ENCODE measurements around the gene ATP9A. TPM values are rescaled to one million over a fixed set of nuclear protein-coding genes. Genes with fewer than 3 reads are reported as not detected.

The ATP9A gene
- total RNA-seq, 2 experiments from 2014 or later, result 0.58 to 0.65 TPM

- Mint-ChIP-seq H3K36me3 (ENCODE audit: low read depth) (no peaks in the 10 kb centered on the region), H3K27ac (no peak overlapping the region), H3K4me3 (no peak overlapping the region), H3K9me3 (no peaks in the 10 kb centered on the region), H3K27me3 (peaks cover 4% of the 10 kb centered on the region), H3K4me1 (ENCODE audit: low read depth) (no peaks in the 10 kb centered on the region)
- ChIA-PET POLR2A (no interaction called here), CTCF (no interaction called here)
- ATAC-seq (no peak), DNase-seq (no peak)
- intact Hi-C loops (cut with micrococcal nuclease), result no loop called here
- TF ChIP-seq CTCF (IDR thresholded peaks at IDR 0.05), result no peak
Measured at GRCh38 chr20:51811514-51812128, 43.4 kb upstream of the ATP9A start.

GRCh38 chr20:51811042-51811355 is 42.8 kb upstream of the ATP9A start:
- Mint-ChIP-seq H3K27ac (no peak overlapping the region), H3K36me3 (ENCODE audit: low read depth) (no peaks in the 10 kb centered on the region), H3K9me3 (no peaks in the 10 kb centered on the region), H3K4me1 (ENCODE audit: low read depth) (no peaks in the 10 kb centered on the region), H3K4me3 (no peak overlapping the region), H3K27me3 (peaks cover 9% of the 10 kb centered on the region)
- ChIA-PET POLR2A (no interaction called here), CTCF (no interaction called here)
- no peak for TF ChIP-seq CTCF (IDR thresholded peaks at IDR 0.05)
- DNase-seq, result no peak
- intact Hi-C loops (cut with micrococcal nuclease), result no loop called here
- ATAC-seq, result no peak

- CTCF ChIA-PET, result interaction anchor here (0.7 kb wide), 1 partner anchor 273 kb away, joined by 3 read pairs; no protein-coding TSS in a partner anchor
Measured at GRCh38 chr20:51810155-51811041, 42.2 kb upstream of the ATP9A start.

GRCh38 chr20:51807720-51808250 is 39.6 kb upstream of the ATP9A start:
- H3K27ac Mint-ChIP-seq, result no peak overlapping the region

More at GRCh38 chr20:51810155-51811041, 42.2 kb upstream of the ATP9A start:
- Mint-ChIP-seq H3K27me3 (peaks cover 12% of the 10 kb centered on the region), H3K9me3 (no peaks in the 10 kb centered on the region), H3K36me3 (ENCODE audit: low read depth) (no peaks in the 10 kb centered on the region), H3K4me3 (no peak overlapping the region), H3K27ac (no peak overlapping the region), H3K4me1 (ENCODE audit: low read depth) (no peaks in the 10 kb centered on the region)
- no peak for TF ChIP-seq CTCF (IDR thresholded peaks at IDR 0.05)
- DNase-seq (no peak), ATAC-seq (no peak)
- POLR2A ChIA-PET, result no interaction called here
- intact Hi-C loops (cut with micrococcal nuclease), result no loop called here

More at GRCh38 chr20:51807720-51808250, 39.6 kb upstream of the ATP9A start:
- no peak overlapping the region for H3K4me3 Mint-ChIP-seq
- CTCF ChIA-PET, result no interaction called here
- H3K36me3 Mint-ChIP-seq (ENCODE audit: low read depth), result no peaks in the 10 kb centered on the region
- H3K4me1 Mint-ChIP-seq (ENCODE audit: low read depth), result no peaks in the 10 kb centered on the region
- ATAC-seq (no peak), DNase-seq (no peak)
- H3K27me3 Mint-ChIP-seq, result peaks cover 27% of the 10 kb centered on the region
- no peak for TF ChIP-seq CTCF (IDR thresholded peaks at IDR 0.05)
- POLR2A ChIA-PET, result interaction anchor here (0.7 kb wide), 1 partner anchor 9 kb away, joined by 4 read pairs; no protein-coding TSS in a partner anchor
- H3K9me3 Mint-ChIP-seq, result no peaks in the 10 kb centered on the region
- intact Hi-C loops (cut with micrococcal nuclease), result no loop called here

All from activated CD8-positive, alpha-beta T cell treated with anti-CD3 and anti-CD28 coated beads for 36 hours (primary cell).